Measurements from ENCODE around the gene LRRFIP2.

The LRRFIP2 gene

DNA sequence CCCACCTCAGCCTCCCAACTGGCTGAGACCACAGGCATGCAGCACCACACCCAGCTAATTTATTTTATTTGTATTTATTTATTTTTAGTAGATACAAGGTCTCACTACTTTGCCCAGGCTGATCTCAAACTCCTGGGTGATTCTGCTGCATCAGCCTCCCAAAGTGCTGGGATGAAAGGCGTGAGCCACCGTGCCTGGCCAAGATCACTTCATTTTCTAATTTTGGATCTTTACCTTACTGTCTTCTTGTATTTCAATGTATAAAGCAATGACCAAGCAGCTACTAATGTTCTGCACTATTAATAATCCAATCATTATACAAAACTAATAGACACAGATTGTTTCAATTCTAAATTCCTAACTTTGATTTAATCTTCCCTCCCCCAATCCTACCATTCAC, 56.2 kb downstream of the LRRFIP2 start:
- TF ChIP-seq, protein P1, sequence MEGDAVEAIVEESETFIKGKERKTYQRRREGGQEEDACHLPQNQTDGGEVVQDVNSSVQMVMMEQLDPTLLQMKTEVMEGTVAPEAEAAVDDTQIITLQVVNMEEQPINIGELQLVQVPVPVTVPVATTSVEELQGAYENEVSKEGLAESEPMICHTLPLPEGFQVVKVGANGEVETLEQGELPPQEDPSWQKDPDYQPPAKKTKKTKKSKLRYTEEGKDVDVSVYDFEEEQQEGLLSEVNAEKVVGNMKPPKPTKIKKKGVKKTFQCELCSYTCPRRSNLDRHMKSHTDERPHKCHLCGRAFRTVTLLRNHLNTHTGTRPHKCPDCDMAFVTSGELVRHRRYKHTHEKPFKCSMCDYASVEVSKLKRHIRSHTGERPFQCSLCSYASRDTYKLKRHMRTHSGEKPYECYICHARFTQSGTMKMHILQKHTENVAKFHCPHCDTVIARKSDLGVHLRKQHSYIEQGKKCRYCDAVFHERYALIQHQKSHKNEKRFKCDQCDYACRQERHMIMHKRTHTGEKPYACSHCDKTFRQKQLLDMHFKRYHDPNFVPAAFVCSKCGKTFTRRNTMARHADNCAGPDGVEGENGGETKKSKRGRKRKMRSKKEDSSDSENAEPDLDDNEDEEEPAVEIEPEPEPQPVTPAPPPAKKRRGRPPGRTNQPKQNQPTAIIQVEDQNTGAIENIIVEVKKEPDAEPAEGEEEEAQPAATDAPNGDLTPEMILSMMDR (IDR thresholded peaks at IDR 0.05; ENCODE audit: low read depth, low read length, missing control alignments): no peak
- DNase-seq (ENCODE audit: low read depth): no peak
- H3K4me3 ChIP-seq (ENCODE audit: low read depth, low read length): no peak overlapping the region

- TF ChIP-seq, protein P1 (IDR thresholded peaks at IDR 0.05; ENCODE audit: low read depth, low read length, missing control alignments): no peak
- H3K4me3 ChIP-seq (ENCODE audit: low read depth, low read length): no peak overlapping the region
- DNase-seq (ENCODE audit: low read depth): no peak
Observed at GRCh38 chr3:37117548-37117947, 56.8 kb downstream of the LRRFIP2 start.

GRCh38 chr3:37116998-37117397, 57.4 kb downstream of the LRRFIP2 start:
- no peak overlapping the region for H3K4me3 ChIP-seq (ENCODE audit: low read depth, low read length)
- DNase-seq (ENCODE audit: low read depth): no peak
- TF ChIP-seq, protein P1 (IDR thresholded peaks at IDR 0.05; ENCODE audit: low read depth, low read length, missing control alignments): no peak

- H3K4me3 ChIP-seq (ENCODE audit: low read depth, low read length): no peak overlapping the region
- TF ChIP-seq, protein P1 (IDR thresholded peaks at IDR 0.05; ENCODE audit: low read depth, low read length, missing control alignments): no peak
Observed at GRCh38 chr3:37115446-37115845, 58.9 kb downstream of the LRRFIP2 start.

GRCh38 chr3:37114251-37115145, 59.9 kb downstream of the LRRFIP2 start:
- no peak for DNase-seq (ENCODE audit: low read depth)
- no peak overlapping the region for H3K4me3 ChIP-seq (ENCODE audit: low read depth, low read length)
- TF ChIP-seq, protein P1 (IDR thresholded peaks at IDR 0.05; ENCODE audit: low read depth, low read length, missing control alignments): no peak

More at GRCh38 chr3:37115446-37115845, 58.9 kb downstream of the LRRFIP2 start:
- DNase-seq (ENCODE audit: low read depth): no peak

- H3K4me3 ChIP-seq (ENCODE audit: low read depth, low read length): no peak overlapping the region
- no peak for DNase-seq (ENCODE audit: low read depth)
- TF ChIP-seq, protein P1 (IDR thresholded peaks at IDR 0.05; ENCODE audit: low read depth, low read length, missing control alignments): no peak
Observed at GRCh38 chr3:37112987-37113386, 61.4 kb downstream of the LRRFIP2 start.

GRCh38 chr3:37111199-37111598, 63.2 kb downstream of the LRRFIP2 start:
- TF ChIP-seq, protein P1 (IDR thresholded peaks at IDR 0.05; ENCODE audit: low read depth, low read length, missing control alignments): no peak
- DNase-seq (ENCODE audit: low read depth): no peak
- H3K4me3 ChIP-seq (ENCODE audit: low read depth, low read length): no peak overlapping the region
